SK-N-SH treated with all-trans-retinoic acid at 6 μM for 48 hours (cell line): ENCODE results near the gene CHEK2.
"Not testable (repeated sequence)": the region's sequence is repeated elsewhere in the genome, so short reads cannot be mapped to it uniquely, and the experiment has no call there.

Experiments
- ATAC-seq: fragments of 200-7000 bp; cut with Tn5 transposase; 3 replicates; pipeline ENCODE4 v1.9.1; 2020; ENCODE audit warnings: mild to moderate bottlenecking, moderate library complexity
- ARNTL ChIP-seq: fragments of 450-650 bp; formaldehyde crosslinking; IDR thresholded peaks from 2 replicates; pipeline ENCODE4 v1.5.0; 2020; ENCODE audit warnings: low read depth, mild to moderate bottlenecking, moderate library complexity, borderline replicate concordance
- CREB5 ChIP-seq: fragments of 250-450 bp; sonication (Bioruptor Pico); IDR thresholded peaks from 2 replicates; pipeline ENCODE4 v1.5.1; 2020; ENCODE audit warnings: low read depth, mild to moderate bottlenecking, moderate library complexity
- CSDC2 ChIP-seq: fragments of 250-450 bp; sonication (Bioruptor Pico); IDR thresholded peaks from 2 replicates; pipeline ENCODE4 v1.5.0; 2020; ENCODE audit warnings: mild to moderate bottlenecking, moderate library complexity
- GLIS3 ChIP-seq: fragments of 250-450 bp; sonication (Bioruptor Pico); IDR thresholded peaks from 2 replicates; pipeline ENCODE4 v1.5.0; 2020; ENCODE audit warnings: mild to moderate bottlenecking, moderate library complexity
- ISL1 ChIP-seq: fragments of 250-450 bp; sonication (Bioruptor Pico); IDR thresholded peaks from 2 replicates; pipeline ENCODE4 v2.1.2; 2022; ENCODE audit warnings: mild to moderate bottlenecking, moderate library complexity
- OSR1 ChIP-seq: fragments of 250-450 bp; sonication (Bioruptor Pico); IDR thresholded peaks from 2 replicates; pipeline ENCODE4 v1.8.0; 2022; ENCODE audit warnings: moderate library complexity, mild to moderate bottlenecking, inconsistent platforms
- RARB ChIP-seq: fragments of 250-450 bp; sonication (Bioruptor Pico); IDR thresholded peaks from 2 replicates; pipeline ENCODE4 v1.8.0; 2021; ENCODE audit warnings: mild to moderate bottlenecking, moderate library complexity
- SNAI2 ChIP-seq: fragments of 250-450 bp; sonication (Bioruptor Pico); IDR thresholded peaks from 2 replicates; pipeline ENCODE4 v1.5.0; 2020; ENCODE audit warnings: mild to moderate bottlenecking, moderate library complexity
- TOX ChIP-seq: fragments of 250-450 bp; sonication (Bioruptor Pico); IDR thresholded peaks from 2 replicates; pipeline ENCODE4 v1.8.0; 2021; ENCODE audit warnings: mild to moderate bottlenecking, moderate library complexity, borderline replicate concordance
- ZC3H10 ChIP-seq: fragments of 250-450 bp; sonication (Bioruptor Pico); IDR thresholded peaks from 2 replicates; pipeline ENCODE4 v1.5.1; 2021; ENCODE audit warnings: mild to moderate bottlenecking, moderate library complexity
- ZFP3 ChIP-seq: fragments of 250-450 bp; sonication (Bioruptor Pico); IDR thresholded peaks from 2 replicates; pipeline ENCODE4 v1.5.0; 2020; ENCODE audit warnings: mild to moderate bottlenecking, moderate library complexity
- ZFP30 ChIP-seq: fragments of 450-650 bp; formaldehyde crosslinking; IDR thresholded peaks from 2 replicates; pipeline ENCODE4 v1.5.0; 2022; ENCODE audit warnings: mild to moderate bottlenecking, moderate library complexity
- ZNF565 ChIP-seq: fragments of 450-650 bp; formaldehyde crosslinking; conservative IDR thresholded peaks from 2 replicates; pipeline ENCODE4 v1.5.0; 2020; ENCODE audit warnings: low read depth, mild to moderate bottlenecking, moderate library complexity
- ZNF70 ChIP-seq: fragments of 450-650 bp; formaldehyde crosslinking; IDR thresholded peaks from 2 replicates; pipeline ENCODE4 v1.5.0; 2020; ENCODE audit warnings: mild to moderate bottlenecking, moderate library complexity
- ZNF8 ChIP-seq: fragments of 450-650 bp; formaldehyde crosslinking; IDR thresholded peaks from 2 replicates; pipeline ENCODE4 v1.5.0; 2020; ENCODE audit warnings: mild to moderate bottlenecking, moderate library complexity
- TF ChIP-seq, protein P1 (sequence below): fragments of 250-450 bp; sonication (Bioruptor Pico); IDR thresholded peaks from 2 replicates; pipeline ENCODE4 v1.5.1; 2021; ENCODE audit warnings: mild to moderate bottlenecking, moderate library complexity
- TF ChIP-seq, protein P2 (sequence below): fragments of 250-450 bp; sonication (Bioruptor Pico); IDR thresholded peaks from 2 replicates; pipeline ENCODE4 v1.5.0; 2020; ENCODE audit warnings: mild to moderate bottlenecking, moderate library complexity
- TF ChIP-seq, protein P3 (sequence below): fragments of 250-450 bp; sonication (Bioruptor Pico); IDR thresholded peaks from 2 replicates; pipeline ENCODE4 v1.8.0; 2020; ENCODE audit warnings: mild to moderate bottlenecking, moderate library complexity, borderline replicate concordance

CHEK2 gene

GRCh38 chr22:28706845-28707244, 34.8 kb downstream of the CHEK2 start:
- no peak for TF ChIP-seq ZNF565 (CRISPR knock-in tag)
- TF ChIP-seq ISL1 (CRISPR knock-in tag), result no peak
- no peak for TF ChIP-seq GLIS3 (CRISPR knock-in tag)
- no peak for TF ChIP-seq ZNF70 (CRISPR knock-in tag)
- TF ChIP-seq, protein P1, sequence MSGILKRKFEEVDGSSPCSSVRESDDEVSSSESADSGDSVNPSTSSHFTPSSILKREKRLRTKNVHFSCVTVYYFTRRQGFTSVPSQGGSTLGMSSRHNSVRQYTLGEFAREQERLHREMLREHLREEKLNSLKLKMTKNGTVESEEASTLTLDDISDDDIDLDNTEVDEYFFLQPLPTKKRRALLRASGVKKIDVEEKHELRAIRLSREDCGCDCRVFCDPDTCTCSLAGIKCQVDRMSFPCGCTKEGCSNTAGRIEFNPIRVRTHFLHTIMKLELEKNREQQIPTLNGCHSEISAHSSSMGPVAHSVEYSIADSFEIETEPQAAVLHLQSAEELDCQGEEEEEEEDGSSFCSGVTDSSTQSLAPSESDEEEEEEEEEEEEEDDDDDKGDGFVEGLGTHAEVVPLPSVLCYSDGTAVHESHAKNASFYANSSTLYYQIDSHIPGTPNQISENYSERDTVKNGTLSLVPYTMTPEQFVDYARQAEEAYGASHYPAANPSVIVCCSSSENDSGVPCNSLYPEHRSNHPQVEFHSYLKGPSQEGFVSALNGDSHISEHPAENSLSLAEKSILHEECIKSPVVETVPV (CRISPR knock-in tag), result no peak
- no peak for TF ChIP-seq CSDC2 (CRISPR knock-in tag)
- TF ChIP-seq OSR1, result no peak
- no peak for TF ChIP-seq ZFP30 (CRISPR knock-in tag)
- no peak for TF ChIP-seq ZNF8 (CRISPR knock-in tag)
- ATAC-seq, result no peak

DNA sequence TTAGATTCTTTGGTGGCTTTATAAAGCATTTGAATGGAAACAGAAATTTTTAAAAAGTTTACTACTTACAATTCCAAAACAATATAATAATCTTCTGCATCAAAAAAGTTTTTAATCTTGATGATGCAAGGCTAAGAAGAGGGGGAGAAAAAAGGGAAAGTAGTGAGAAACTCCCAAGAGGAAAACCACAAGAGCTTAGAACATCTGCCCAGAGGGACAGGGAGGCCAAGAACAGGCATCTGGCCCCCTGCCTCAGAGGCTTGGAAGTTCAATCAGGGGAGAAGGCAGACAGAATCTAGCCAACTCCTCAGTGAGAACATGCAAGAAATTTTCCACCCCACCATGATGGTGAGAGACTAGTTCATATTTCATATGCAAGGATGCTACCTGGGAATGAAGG, 38.2 kb downstream of the CHEK2 start:
- no peak for ATAC-seq
- TF ChIP-seq ZC3H10 (CRISPR knock-in tag) (no peak), SNAI2 (CRISPR knock-in tag) (no peak), TOX (CRISPR knock-in tag) (no peak), CREB5 (CRISPR knock-in tag) (no peak), ZFP3 (CRISPR knock-in tag) (no peak), ZFP30 (CRISPR knock-in tag) (no peak)
- TF ChIP-seq, protein P2, sequence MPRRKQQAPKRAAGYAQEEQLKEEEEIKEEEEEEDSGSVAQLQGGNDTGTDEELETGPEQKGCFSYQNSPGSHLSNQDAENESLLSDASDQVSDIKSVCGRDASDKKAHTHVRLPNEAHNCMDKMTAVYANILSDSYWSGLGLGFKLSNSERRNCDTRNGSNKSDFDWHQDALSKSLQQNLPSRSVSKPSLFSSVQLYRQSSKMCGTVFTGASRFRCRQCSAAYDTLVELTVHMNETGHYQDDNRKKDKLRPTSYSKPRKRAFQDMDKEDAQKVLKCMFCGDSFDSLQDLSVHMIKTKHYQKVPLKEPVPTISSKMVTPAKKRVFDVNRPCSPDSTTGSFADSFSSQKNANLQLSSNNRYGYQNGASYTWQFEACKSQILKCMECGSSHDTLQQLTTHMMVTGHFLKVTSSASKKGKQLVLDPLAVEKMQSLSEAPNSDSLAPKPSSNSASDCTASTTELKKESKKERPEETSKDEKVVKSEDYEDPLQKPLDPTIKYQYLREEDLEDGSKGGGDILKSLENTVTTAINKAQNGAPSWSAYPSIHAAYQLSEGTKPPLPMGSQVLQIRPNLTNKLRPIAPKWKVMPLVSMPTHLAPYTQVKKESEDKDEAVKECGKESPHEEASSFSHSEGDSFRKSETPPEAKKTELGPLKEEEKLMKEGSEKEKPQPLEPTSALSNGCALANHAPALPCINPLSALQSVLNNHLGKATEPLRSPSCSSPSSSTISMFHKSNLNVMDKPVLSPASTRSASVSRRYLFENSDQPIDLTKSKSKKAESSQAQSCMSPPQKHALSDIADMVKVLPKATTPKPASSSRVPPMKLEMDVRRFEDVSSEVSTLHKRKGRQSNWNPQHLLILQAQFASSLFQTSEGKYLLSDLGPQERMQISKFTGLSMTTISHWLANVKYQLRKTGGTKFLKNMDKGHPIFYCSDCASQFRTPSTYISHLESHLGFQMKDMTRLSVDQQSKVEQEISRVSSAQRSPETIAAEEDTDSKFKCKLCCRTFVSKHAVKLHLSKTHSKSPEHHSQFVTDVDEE, result no peak
- TF ChIP-seq, protein P3, sequence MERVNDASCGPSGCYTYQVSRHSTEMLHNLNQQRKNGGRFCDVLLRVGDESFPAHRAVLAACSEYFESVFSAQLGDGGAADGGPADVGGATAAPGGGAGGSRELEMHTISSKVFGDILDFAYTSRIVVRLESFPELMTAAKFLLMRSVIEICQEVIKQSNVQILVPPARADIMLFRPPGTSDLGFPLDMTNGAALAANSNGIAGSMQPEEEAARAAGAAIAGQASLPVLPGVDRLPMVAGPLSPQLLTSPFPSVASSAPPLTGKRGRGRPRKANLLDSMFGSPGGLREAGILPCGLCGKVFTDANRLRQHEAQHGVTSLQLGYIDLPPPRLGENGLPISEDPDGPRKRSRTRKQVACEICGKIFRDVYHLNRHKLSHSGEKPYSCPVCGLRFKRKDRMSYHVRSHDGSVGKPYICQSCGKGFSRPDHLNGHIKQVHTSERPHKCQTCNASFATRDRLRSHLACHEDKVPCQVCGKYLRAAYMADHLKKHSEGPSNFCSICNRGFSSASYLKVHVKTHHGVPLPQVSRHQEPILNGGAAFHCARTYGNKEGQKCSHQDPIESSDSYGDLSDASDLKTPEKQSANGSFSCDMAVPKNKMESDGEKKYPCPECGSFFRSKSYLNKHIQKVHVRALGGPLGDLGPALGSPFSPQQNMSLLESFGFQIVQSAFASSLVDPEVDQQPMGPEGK (CRISPR knock-in tag), result no peak
- TF ChIP-seq, all 23 proteins: peak for 0

DNA sequence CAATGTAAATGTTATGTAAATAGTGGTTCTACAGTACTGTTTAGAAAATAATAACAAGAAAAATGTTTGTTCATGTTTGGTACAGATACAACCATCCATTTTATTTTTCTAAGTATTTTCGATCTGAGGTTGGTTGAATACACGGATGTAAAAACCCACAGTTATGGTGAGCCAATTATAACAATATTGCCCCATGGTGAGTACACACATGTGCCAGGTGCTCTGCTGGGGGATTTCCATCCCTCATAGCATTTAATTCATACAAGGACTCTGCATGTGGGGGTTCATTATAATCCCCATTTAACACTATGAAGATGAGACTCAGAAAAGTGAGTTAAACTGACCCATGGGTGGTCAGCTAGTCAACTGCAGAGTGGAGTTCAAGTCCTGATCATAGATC, 38.7 kb downstream of the CHEK2 start:
- no peak for ATAC-seq
- no peak for TF ChIP-seq ZNF8 (CRISPR knock-in tag)
- TF ChIP-seq ZNF565 (CRISPR knock-in tag), result no peak
- TF ChIP-seq ZFP30 (CRISPR knock-in tag), result no peak
- TF ChIP-seq ARNTL, result no peak
- no peak for TF ChIP-seq TOX (CRISPR knock-in tag)
- no peak for TF ChIP-seq RARB (CRISPR knock-in tag)

GRCh38 chr22:28693041-28693760, 48.4 kb downstream of the CHEK2 start:
- ATAC-seq, result not testable (repeated sequence)

- ATAC-seq, result not testable (repeated sequence)
Measured at GRCh38 chr22:28689796-28690195, 51.8 kb downstream of the CHEK2 start.

GRCh38 chr22:28682966-28683365, 58.7 kb downstream of the CHEK2 start:
- not testable (repeated sequence) for ATAC-seq

GRCh38 chr22:28680813-28681490, 60.7 kb downstream of the CHEK2 start:
- not testable (repeated sequence) for ATAC-seq
